Stomach (tissue), 4 donors: ENCODE results near the gene CISH.

Source experiments
- CTCF ChIP-seq, 7 experiments: fragments of 450-650 bp in 4 of 7; fragments of 200-600 bp in 3 of 7; sonication (generic) in 3 of 7; IDR thresholded peaks; one replicate each; pipeline ENCODE4 v1.5.1; 2016 to 2019; ENCODE audit warnings: antibody characterized with exemption in 7 of 7, control low read depth in 2 of 7, mild to moderate bottlenecking in 1 of 7
- POLR2AphosphoS5 ChIP-seq, 3 donors: sonication (generic); formaldehyde crosslinking; IDR thresholded peaks; one replicate each; pipeline ENCODE4 v1.6.1; 2016; ENCODE audit warnings: antibody characterized with exemption in 3 of 3

DNA sequence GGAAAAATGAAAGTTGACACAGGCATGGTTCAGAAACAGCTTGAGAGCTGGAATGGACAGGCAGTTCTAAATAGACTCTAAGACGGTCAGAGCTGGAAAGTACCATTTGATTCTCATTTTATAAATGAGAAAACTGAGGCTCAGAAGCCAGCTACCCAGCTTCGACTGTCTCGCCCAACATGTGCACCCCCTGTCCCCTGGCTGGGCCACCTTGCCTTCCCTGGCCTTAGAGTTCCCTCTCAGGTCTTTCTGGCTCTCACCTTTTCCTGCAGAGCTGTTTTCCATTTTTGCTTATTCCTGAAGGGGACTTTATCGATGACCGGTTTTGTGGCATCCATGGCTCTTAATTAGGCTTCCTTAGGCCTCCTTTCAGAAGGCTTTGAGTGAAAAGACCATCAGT is 45.8 kb upstream of the CISH start:
- TF ChIP-seq CTCF (IDR thresholded peaks at IDR 0.05) (no peak), POLR2AphosphoS5 (IDR thresholded peaks at IDR 0.05) (no peak)
